Right lobe of liver (tissue), 6 donors: Measurements from ENCODE around the gene HECTD1. TPM values are rescaled to one million over a fixed set of nuclear protein-coding genes. Genes with fewer than 3 reads are reported as not detected.
A peak's percentile ranks its signal among the peaks of the same experiment; 100 is the strongest.
"Not testable (repeated sequence)": the region's sequence is repeated elsewhere in the genome, so short reads cannot be mapped to it uniquely, and the experiment has no call there.

Experiments used
- ATAC-seq, 4 donors: fragments of 200-7000 bp; cut with Tn5 transposase; one replicate each; pipeline ENCODE4 v1.9.1; 2020; ENCODE audit warnings: mild to moderate bottlenecking in 4 of 4, moderate library complexity in 4 of 4
- DNase-seq, 3 donors: peaks; one replicate each; pipeline ENCODE4 v3.0.0-alpha.2; 2020
- H3K27ac ChIP-seq, 3 donors: fragments of 200-600 bp; one replicate each; pipeline ENCODE4 v1.8.0; 2022
- H3K27me3 ChIP-seq, 2 donors: fragments of 200-600 bp; one replicate each; pipeline ENCODE4 v1.8.0; 2022
- H3K36me3 ChIP-seq, 4 donors: fragments of 200-600 bp; sonication (generic) in 1 of 4; one replicate each; pipeline versions ENCODE4 v1.5.1 to v1.8.0; 2017 to 2022; ENCODE audit warnings: control low read depth in 1 of 4
- H3K4me1 ChIP-seq, 4 donors: fragments of 200-600 bp; sonication (generic) in 1 of 4; one replicate each; pipeline versions ENCODE4 v1.5.1 to v1.8.0; 2017 to 2022; ENCODE audit warnings: control low read depth in 1 of 4
- H3K4me3 ChIP-seq, 3 donors: fragments of 200-600 bp; one replicate each; pipeline ENCODE4 v1.8.0; 2022
- H3K9me3 ChIP-seq, 4 donors: fragments of 200-600 bp; sonication (generic) in 1 of 4; one replicate each; pipeline versions ENCODE4 v1.5.1 to v1.8.0; 2017 to 2022; ENCODE audit warnings: control low read depth in 1 of 4
- CTCF ChIP-seq, 4 donors: fragments of 200-600 bp in 3 of 4; fragments of 450-650 bp in 1 of 4; IDR thresholded peaks; one replicate each; pipeline versions ENCODE4 v1.5.1 to v1.8.0; 2016 to 2022; ENCODE audit warnings: antibody characterized with exemption in 4 of 4, mild to moderate bottlenecking in 2 of 4
- POLR2A ChIP-seq: fragments of 450-650 bp; IDR thresholded peaks from one replicate; pipeline ENCODE4 v1.6.1; 2017; ENCODE audit warnings: antibody characterized with exemption, mild to moderate bottlenecking
- WGBS: methylation state at CpG from one replicate; pipeline ENCODE4 v1.1.6; 2018; ENCODE audit warnings: low coverage, low lambda C conversion rate; ENCODE audit not compliant: insufficient coverage; ENCODE audit errors: missing lambda C conversion rate; 5-methylcytosine and 5-hydroxymethylcytosine counted together
- intact Hi-C, 2 donors: fragments of 100-400 bp; cut with DNase I; formaldehyde crosslinking; loops; one replicate each; pipeline versions ENCODE4 v1.11.2 to v1.14.1; 2022
- total RNA-seq, 6 experiments: library from RNA; depleted of rRNA in 2 of 6; stranded (reverse); fragments of >200 nt in 2 of 6; fragmentation: NEBNext Ultra II Directional in 3 of 6; extraction: Animal tissue kit (Norgen Biotek cat#: 25700) in 3 of 6; gene quantifications; one replicate each; pipeline versions ENCODE4 v1.1.0 to v1.2.4, GENCODE V29; 2016 to 2023
- donor health status: DM: no; HTN: yes; CAD: no.
- donor health status: DM: no; HTN: no; CAD: no.
- donor health status: DM: no; HTN: no; CAD: no.
- donor health status: DM: no; HTN: yes; CAD: no.
- donor health status: DM: no; HTN: yes; CAD: no.

The HECTD1 gene
- total RNA-seq, 6 experiments from 2014 or later, result 77.2 to 167 (median 119) TPM

- ATAC-seq (no peak), DNase-seq (no peak)
- H3K27me3 ChIP-seq, result no peaks in the 10 kb centered on the region
- no peak overlapping the region for H3K27ac ChIP-seq
- H3K4me1 ChIP-seq, result no peaks in the 10 kb centered on the region
- TF ChIP-seq CTCF (IDR thresholded peaks at IDR 0.05), result no peak
- no peak for TF ChIP-seq POLR2A
- intact Hi-C loops, result no loop called here
- 100% methylated on average over 1 of the region's 5 CpGs for whole genome bisulfite sequencing
- H3K36me3 ChIP-seq, result no peaks in the 10 kb centered on the region
- H3K9me3 ChIP-seq, result no peaks in the 10 kb centered on the region
- no peak overlapping the region for H3K4me3 ChIP-seq
These were observed 137.2 kb downstream of the HECTD1 start for GRCh38 chr14:31070431-31070830.

GRCh38 chr14:31069343-31069742, 138.2 kb downstream of the HECTD1 start:
- ATAC-seq (no peak), DNase-seq (no peak)
- TF ChIP-seq CTCF (IDR thresholded peaks at IDR 0.05) (no peak), POLR2A (no peak)
- Histone ChIP-seq H3K27me3 (no peaks in the 10 kb centered on the region), H3K4me3 (no peak overlapping the region), H3K27ac (no peak overlapping the region), H3K4me1 (no peaks in the 10 kb centered on the region), H3K9me3 (no peaks in the 10 kb centered on the region), H3K36me3 (no peaks in the 10 kb centered on the region)
- WGBS, result 84% methylated on average over 3 of the region's 3 CpGs
- intact Hi-C loops, result no loop called here

GRCh38 chr14:31068235-31068634, 139.4 kb downstream of the HECTD1 start:
- TF ChIP-seq CTCF (IDR thresholded peaks at IDR 0.05) (no peak), POLR2A (no peak)
- H3K27me3 ChIP-seq, result no peaks in the 10 kb centered on the region
- ATAC-seq, result peak in 3 of 4 donors; percentile 45 to 64 (median 46)
- no peaks in the 10 kb centered on the region for H3K36me3 ChIP-seq
- H3K27ac ChIP-seq, result no peak overlapping the region
- H3K4me1 ChIP-seq, result no peaks in the 10 kb centered on the region
- 42% methylated on average over 1 of the region's 1 CpG for WGBS
- H3K4me3 ChIP-seq, result no peak overlapping the region
- intact Hi-C loops, result no loop called here
- no peak for DNase-seq
- no peaks in the 10 kb centered on the region for H3K9me3 ChIP-seq

- peaks cover 0 to 16% (median 6%) of the 10 kb centered on the region in 4 donors for H3K4me1 ChIP-seq
- H3K4me3 ChIP-seq, H3K27me3 ChIP-seq, H3K9me3 ChIP-seq, H3K27ac ChIP-seq, DNase-seq, H3K36me3 ChIP-seq, intact Hi-C loops, ATAC-seq: not testable (repeated sequence)
- 86% methylated on average over 7 of the region's 8 CpGs for WGBS
These were observed 144.7 kb downstream of the HECTD1 start for GRCh38 chr14:31062908-31063307.

- no peak overlapping the region for H3K4me3 ChIP-seq
- peaks cover 0 to 16% (median 6%) of the 10 kb centered on the region in 4 donors for H3K4me1 ChIP-seq
- TF ChIP-seq POLR2A (no peak), CTCF (IDR thresholded peaks at IDR 0.05) (no peak)
- DNase-seq (no peak), ATAC-seq (no peak)
- H3K27ac ChIP-seq, result no peak overlapping the region
- intact Hi-C loops, result no loop called here
- no peaks in the 10 kb centered on the region for H3K36me3 ChIP-seq
- no peaks in the 10 kb centered on the region for H3K27me3 ChIP-seq
- no peaks in the 10 kb centered on the region for H3K9me3 ChIP-seq
- 92% methylated on average over 6 of the region's 6 CpGs for WGBS
These were observed 147.2 kb downstream of the HECTD1 start for GRCh38 chr14:31060253-31060875.
